GM19240 (cell line): ENCODE data around the gene GDNF.
"Not testable (repeated sequence)": the region's sequence is repeated elsewhere in the genome, so short reads cannot be mapped to it uniquely, and the experiment has no call there.

Source experiments
- DNase-seq: peaks from one replicate; pipeline ENCODE4 v3.0.0; 2011; ENCODE audit warnings: low spot score; ENCODE audit not compliant: insufficient read length

The GDNF gene

GRCh38 chr5:37816883-37817282 lies 23.0 kb downstream of the GDNF start:
- no peak for DNase-seq

GRCh38 chr5:37816331-37816730 lies 23.5 kb downstream of the GDNF start:
- no peak for DNase-seq

GRCh38 chr5:37815913-37816312 lies 23.9 kb downstream of the GDNF start:
- DNase-seq, result no peak

GRCh38 chr5:37814699-37815098 lies 25.1 kb downstream of the GDNF start:
- no peak for DNase-seq

- DNase-seq, result no peak
Measured at GRCh38 chr5:37812365-37812764, 27.5 kb downstream of the GDNF start.

- no peak for DNase-seq
Measured at GRCh38 chr5:37811866-37812265, 28.0 kb downstream of the GDNF start.

- DNase-seq, result no peak
Measured at GRCh38 chr5:37810311-37810710, 29.5 kb downstream of the GDNF start.

- no peak for DNase-seq
Measured at GRCh38 chr5:37808945-37809344, 30.9 kb downstream of the GDNF start.

GRCh38 chr5:37807621-37808301 lies 32.1 kb downstream of the GDNF start:
- DNase-seq, result no peak

GRCh38 chr5:37807015-37807414 lies 32.8 kb downstream of the GDNF start:
- DNase-seq, result no peak

GRCh38 chr5:37806476-37806875 lies 33.4 kb downstream of the GDNF start:
- no peak for DNase-seq

- DNase-seq, result no peak
Measured at GRCh38 chr5:37806016-37806415, 33.8 kb downstream of the GDNF start.

GRCh38 chr5:37804401-37804800 lies 35.4 kb downstream of the GDNF start:
- no peak for DNase-seq

- DNase-seq, result no peak
Measured at GRCh38 chr5:37803487-37803886, 36.4 kb downstream of the GDNF start.

GRCh38 chr5:37801521-37801920 lies 38.3 kb downstream of the GDNF start:
- DNase-seq, result no peak

GRCh38 chr5:37799865-37800421 lies 39.9 kb downstream of the GDNF start:
- no peak for DNase-seq

GRCh38 chr5:37796435-37796834 lies 43.4 kb downstream of the GDNF start:
- DNase-seq, result not testable (repeated sequence)

GRCh38 chr5:37795292-37795691 lies 44.5 kb downstream of the GDNF start:
- not testable (repeated sequence) for DNase-seq

- no peak for DNase-seq
Measured at GRCh38 chr5:37792975-37793631, 46.7 kb downstream of the GDNF start.

GRCh38 chr5:37791321-37791720 lies 48.5 kb downstream of the GDNF start:
- DNase-seq, result no peak

- no peak for DNase-seq
Measured at GRCh38 chr5:37789991-37790390, 49.9 kb downstream of the GDNF start.

GRCh38 chr5:37787742-37788141 lies 52.1 kb downstream of the GDNF start:
- no peak for DNase-seq
